H1 (cell line): ENCODE results near the gene MRPL19. TPM values are rescaled to one million over a fixed set of nuclear protein-coding genes. Genes with fewer than 3 reads are reported as not detected.

Experiments used
- CTCF ChIA-PET: fragments of 300-600 bp; sonication (Branson Sonifier 250); formaldehyde crosslinking; loops from one replicate; lab custom pipeline; 2021; ENCODE audit not compliant: partially characterized antibody; lab: Charles Lee
- POLR2A ChIA-PET: fragments of 300-600 bp; sonication (Branson Sonifier 250); formaldehyde crosslinking; loops from one replicate; lab custom pipeline; 2021; ENCODE audit warnings: inconsistent platforms; ENCODE audit not compliant: partially characterized antibody; lab: Charles Lee
- DNase-seq, 2 experiments: peaks; one replicate each; pipeline versions ENCODE4 v3.0.0 to v3.0.0-alpha.2; 2010 to 2022; ENCODE audit warnings: low spot score in 2 of 2, low read depth in 1 of 2, mixed read lengths in 1 of 2
- FAIRE-seq: peaks from 2 replicates; lab custom pipeline; 2011; peaks lifted over from hg19 to GRCh38; lab: Jason Lieb, UNC
- H2AFZ ChIP-seq: 2 replicates; pipeline ENCODE4 v1.8.1; 2012; ENCODE audit warnings: low read length, inconsistent platforms
- H2AK5ac ChIP-seq: 2 replicates; pipeline ENCODE4 v1.6.1; 2013; ENCODE audit warnings: low read depth, low read length
- H2BK120ac ChIP-seq: replicated peaks from 2 replicates; pipeline ENCODE3; 2013; ENCODE audit warnings: low read depth, low read length, inconsistent platforms
- H2BK12ac ChIP-seq: 2 replicates; pipeline ENCODE4 v1.6.1; 2013; ENCODE audit warnings: low read depth, low read length
- H2BK15ac ChIP-seq: 2 replicates; pipeline ENCODE4 v1.6.1; 2013; ENCODE audit warnings: low read length
- H2BK20ac ChIP-seq: 2 replicates; pipeline ENCODE4 v1.6.1; 2013; ENCODE audit warnings: low read length
- H2BK5ac ChIP-seq: 2 replicates; pipeline ENCODE4 v1.6.1; 2013; ENCODE audit warnings: low read depth, low read length
- H3K14ac ChIP-seq: 2 replicates; pipeline ENCODE4 v1.6.1; 2013; ENCODE audit warnings: inconsistent platforms; ENCODE audit not compliant: insufficient read length
- H3K18ac ChIP-seq: 2 replicates; pipeline ENCODE4 v1.6.1; 2013; ENCODE audit warnings: low read length; ENCODE audit errors: extremely low read depth
- H3K23ac ChIP-seq: 2 replicates; pipeline ENCODE4 v1.6.1; 2013; ENCODE audit warnings: inconsistent platforms; ENCODE audit not compliant: insufficient read length
- H3K23me2 ChIP-seq: 2 replicates; pipeline ENCODE4 v1.6.1; 2013; ENCODE audit warnings: low read depth, low read length
- H3K27ac ChIP-seq: 2 replicates; pipeline ENCODE4 v1.6.1; 2011; ENCODE audit warnings: low read depth, low read length, inconsistent platforms
- H3K27me3 ChIP-seq, 4 experiments: replicated peaks in 1 of 4; 1 replicate in 1 of 4; 2 replicates in 3 of 4; pipeline versions ENCODE4 v1.6.1 to v1.8.1; 2011 to 2013; ENCODE audit warnings: low read length in 3 of 4, mild to moderate bottlenecking in 3 of 4, inconsistent platforms in 2 of 4, mixed read lengths in 2 of 4, moderate library complexity in 1 of 4; ENCODE audit not compliant: control insufficient read depth in 3 of 4, insufficient read depth in 3 of 4; ENCODE audit errors: extremely low read depth in 1 of 4
- H3K36me3 ChIP-seq, 4 experiments: 2 replicates each; pipeline versions ENCODE4 v1.6.1 to v1.8.1; 2011 to 2013; ENCODE audit warnings: mild to moderate bottlenecking in 4 of 4, low read length in 3 of 4, moderate library complexity in 2 of 4, control low read depth in 1 of 4, inconsistent platforms in 1 of 4; ENCODE audit not compliant: insufficient read depth in 4 of 4, control insufficient read depth in 2 of 4
- H3K4ac ChIP-seq: replicated peaks from 2 replicates; pipeline ENCODE3; 2013; ENCODE audit warnings: low read length, low read depth, mixed read lengths, inconsistent platforms; ENCODE audit not compliant: insufficient read length
- H3K4me1 ChIP-seq, 4 experiments: replicated peaks in 1 of 4; 1 replicate in 1 of 4; 2 replicates in 3 of 4; pipeline versions ENCODE4 v1.6.1 to v1.8.1; 2011 to 2013; ENCODE audit warnings: low read length in 3 of 4, inconsistent platforms in 2 of 4, mixed read lengths in 1 of 4; ENCODE audit not compliant: insufficient read depth in 4 of 4, control insufficient read depth in 3 of 4
- H3K4me2 ChIP-seq, 2 experiments: 2 replicates each; pipeline versions ENCODE4 v1.6.1 to v1.8.1; 2011 to 2013; ENCODE audit warnings: low read depth in 2 of 2, low read length in 2 of 2, control low read depth in 1 of 2, inconsistent platforms in 1 of 2, mild to moderate bottlenecking in 1 of 2; ENCODE audit not compliant: insufficient read depth in 1 of 2
- H3K4me3 ChIP-seq, 4 experiments: fragments of 200-600, 300-600 bp in 1 of 4; sonication (generic), shearing (Covaris generic), sonication (Bioruptor Twin) in 1 of 4; 2 replicates each; pipeline versions ENCODE4 v1.5.1 to v1.8.1; 2011 to 2016; ENCODE audit warnings: low read length in 4 of 4, low read depth in 3 of 4, control low read depth in 2 of 4, inconsistent platforms in 2 of 4, mild to moderate bottlenecking in 2 of 4, mixed read lengths in 1 of 4, moderate library complexity in 1 of 4; ENCODE audit not compliant: insufficient read depth in 2 of 4; ENCODE audit errors: extremely low read depth in 1 of 4
- H3K56ac ChIP-seq: replicated peaks from 2 replicates; pipeline ENCODE3; 2013; ENCODE audit warnings: low read depth, mild to moderate bottlenecking, mixed read lengths, low read length, inconsistent platforms; ENCODE audit not compliant: insufficient read length
- H3K79me1 ChIP-seq: 2 replicates; pipeline ENCODE4 v1.6.1; 2013; ENCODE audit warnings: low read depth, low read length, control low read depth
- H3K79me2 ChIP-seq, 2 experiments: 2 replicates each; pipeline versions ENCODE4 v1.6.1 to v1.8.1; 2012 to 2013; ENCODE audit warnings: low read length in 2 of 2, mild to moderate bottlenecking in 2 of 2, inconsistent platforms in 1 of 2; ENCODE audit not compliant: insufficient read depth in 2 of 2, control insufficient read depth in 1 of 2
- H3K9ac ChIP-seq, 4 experiments: replicated peaks in 1 of 4; 1 replicate in 1 of 4; 2 replicates in 3 of 4; pipeline versions ENCODE4 v1.6.1 to v1.8.1; 2011 to 2013; ENCODE audit warnings: low read depth in 3 of 4, low read length in 3 of 4, control low read depth in 2 of 4, mild to moderate bottlenecking in 2 of 4, moderate library complexity in 2 of 4, inconsistent platforms in 1 of 4; ENCODE audit errors: extremely low read depth in 1 of 4
- H3K9me3 ChIP-seq, 2 experiments: 2 replicates each; pipeline versions ENCODE4 v1.6.1 to v1.8.1; 2012 to 2013; ENCODE audit warnings: mild to moderate bottlenecking in 2 of 2, moderate library complexity in 2 of 2, control low read depth in 1 of 2, inconsistent platforms in 1 of 2, low read depth in 1 of 2, low read length in 1 of 2, mixed read lengths in 1 of 2; ENCODE audit not compliant: insufficient read depth in 2 of 2
- H4K20me1 ChIP-seq, 2 experiments: replicated peaks in 1 of 2; 2 replicates each; pipeline versions ENCODE3 to v1.8.1; 2011 to 2013; ENCODE audit warnings: inconsistent platforms in 2 of 2, low read length in 2 of 2, mild to moderate bottlenecking in 1 of 2; ENCODE audit not compliant: insufficient read depth in 2 of 2, control insufficient read depth in 1 of 2
- H4K5ac ChIP-seq: 2 replicates; pipeline ENCODE4 v1.6.1; 2013; ENCODE audit warnings: low read length, low read depth, mixed read lengths, inconsistent platforms; ENCODE audit not compliant: insufficient read length
- H4K8ac ChIP-seq: 2 replicates; pipeline ENCODE4 v1.8.0; 2013; ENCODE audit warnings: mild to moderate bottlenecking, moderate library complexity, low read length, inconsistent platforms; ENCODE audit not compliant: insufficient read depth; ENCODE audit errors: extremely low read depth
- H4K91ac ChIP-seq: replicated peaks from 2 replicates; pipeline ENCODE3; 2013; ENCODE audit warnings: low read length, mixed read lengths, inconsistent platforms; ENCODE audit not compliant: insufficient read length
- CEBPB ChIP-seq: IDR thresholded peaks from 2 replicates; pipeline ENCODE4 v1.6.1; 2012; ENCODE audit warnings: low read depth, low read length
- CREB1 ChIP-seq: IDR thresholded peaks from 2 replicates; pipeline ENCODE4 v1.6.1; 2012; ENCODE audit warnings: inconsistent platforms
- KDM1A ChIP-seq: fragments of 200-600, 300-600 bp; sonication (generic); IDR thresholded peaks from 2 replicates; pipeline ENCODE4 v1.7.1; 2016; ENCODE audit warnings: mild to moderate bottlenecking, low read length, borderline replicate concordance
- TAF7 ChIP-seq: optimal IDR thresholded peaks from 2 replicates; pipeline ENCODE3; 2011; ENCODE audit warnings: low read depth, mild to moderate bottlenecking, inconsistent platforms, low read length, moderate library complexity, borderline replicate concordance
- WGBS, 2 experiments: shearing (Covaris generic) in 1 of 2; methylation state at CpG; one replicate each; pipeline versions ENCODE4 v1.1.6 to v1.1.7; 2013 to 2015; ENCODE audit warnings: low lambda C conversion rate in 2 of 2, mixed read lengths in 2 of 2, inconsistent platforms in 1 of 2, low coverage in 1 of 2, missing lambda C conversion rate in 1 of 2; ENCODE audit not compliant: insufficient replicate concordance in 2 of 2, insufficient coverage in 1 of 2, insufficient read length in 1 of 2; ENCODE audit errors: extremely low coverage in 1 of 2, missing lambda C conversion rate in 1 of 2; 5-methylcytosine and 5-hydroxymethylcytosine counted together
- polyA plus RNA-seq, 7 experiments: library from polyadenylated mRNA; depleted of rRNA in 3 of 7; stranded (reverse) in 5 of 7; unstranded in 2 of 7; fragments of >200 nt in 5 of 7; fragments of 200-250 nt in 2 of 7; gene quantifications; 1 replicate in 5 of 7; 2 replicates in 1 of 7; 4 replicates in 1 of 7; pipeline versions ENCODE4 v1.2.1 to v1.2.3, GENCODE V29; 2011 to 2013; ENCODE audit warnings: missing spikeins in 2 of 7, mixed read lengths in 2 of 7
- total RNA-seq: library from RNA; stranded (reverse); fragmentation: NEBNext Ultra II Directional; extraction: Animal tissue kit (Norgen Biotek cat#: 25700); gene quantifications from 2 replicates; pipeline ENCODE4 v1.2.1, GENCODE V29; 2021

The MRPL19 gene
- total and polyA plus RNA-seq, 2 of the 8 experiments (the other 6 are each of a cell fraction or from before 2014, with no cell fraction given): 18.1 to 75.2 TPM

- WGBS, 2 experiments: 94% methylated on average over 1 of the region's 1 CpG; no CpG with 5 or more reads in 1 of the 2 experiments
- CTCF ChIA-PET: interaction anchor here (5.2 kb wide), 1 partner anchor 39 kb away, joined by 31 read pairs; no protein-coding TSS in a partner anchor
- TF ChIP-seq TAF7 (no peak), KDM1A (no peak), CEBPB (no peak), CREB1 (no peak)
Observed at GRCh38 chr2:75680402-75680801, 33.8 kb downstream of the MRPL19 start.

More at GRCh38 chr2:75680402-75680801, 33.8 kb downstream of the MRPL19 start:
- no peak overlapping the region for H3K27ac ChIP-seq
- no peak overlapping the region for H2BK120ac ChIP-seq
- POLR2A ChIA-PET: no interaction called here
- no peak overlapping the region for H4K5ac ChIP-seq
- no peaks in the 10 kb centered on the region for H3K79me1 ChIP-seq
- no peak for DNase-seq
- no peak overlapping the region for H2BK20ac ChIP-seq
- H2AK5ac ChIP-seq: no peak overlapping the region
- H3K27me3 ChIP-seq: no peaks in the 10 kb centered on the region
- peaks cover 0 to 4% (median 0%) of the 10 kb centered on the region in 4 experiments; a peak in 1 of 8 replicates for H3K36me3 ChIP-seq
- no peaks in the 10 kb centered on the region for H3K4me1 ChIP-seq
- H3K56ac ChIP-seq: no peak overlapping the region
- H4K8ac ChIP-seq: no peak overlapping the region
- no peaks in the 10 kb centered on the region for H3K79me2 ChIP-seq
- H2BK12ac ChIP-seq: no peak overlapping the region
- no peak overlapping the region for H3K18ac ChIP-seq
- no peaks in the 10 kb centered on the region for H3K23me2 ChIP-seq
- no peak overlapping the region for H3K23ac ChIP-seq
- H3K4me3 ChIP-seq: no peak overlapping the region
- no peaks in the 10 kb centered on the region for H4K20me1 ChIP-seq
- no peak overlapping the region for H2BK5ac ChIP-seq
- FAIRE-seq: no peak
- no peak overlapping the region for H3K4ac ChIP-seq
- no peak overlapping the region for H2BK15ac ChIP-seq
- H3K9ac ChIP-seq: no peak overlapping the region
- no peak overlapping the region for H3K4me2 ChIP-seq
- H3K14ac ChIP-seq: no peak overlapping the region
- H2AFZ ChIP-seq: no peak overlapping the region
- no peaks in the 10 kb centered on the region for H3K9me3 ChIP-seq
- H4K91ac ChIP-seq: no peak overlapping the region
